HG03135 (cell line): ENCODE results near the gene CES5A.
"Not testable (repeated sequence)": the region's sequence is repeated elsewhere in the genome, so short reads cannot be mapped to it uniquely, and the experiment has no call there.

Experiments
- ATAC-seq: cut with Tn5 transposase; IDR thresholded peaks from one replicate; pipeline ENCODE4 v1.9.1; 2021; ENCODE audit warnings: mild to moderate bottlenecking, moderate library complexity; ENCODE audit not compliant: unreplicated experiment

CES5A gene

GRCh38 chr16:55803681-55804080 is 71.5 kb downstream of the CES5A start:
- ATAC-seq = not testable (repeated sequence)
